ENCODE results near the gene MBLAC1.

- TF ChIP-seq POLR2A (IDR thresholded peaks at IDR 0.05) (no peak), CTCF (IDR thresholded peaks at IDR 0.05) (no peak), EP300 (IDR thresholded peaks at IDR 0.05) (no peak)
These were observed 11.7 kb upstream of the MBLAC1 start for GRCh38 chr7:100115026-100115425.
